H9 (cell line): ENCODE data around the gene TBATA. TPM values are rescaled to one million over a fixed set of nuclear protein-coding genes. Genes with fewer than 3 reads are reported as not detected.

Source experiments
- DNase-seq: peaks from one replicate; pipeline ENCODE4 v3.0.0-alpha.2; 2017
- H2AFZ ChIP-seq: one replicate; pipeline ENCODE4 v1.6.1; 2013; ENCODE audit warnings: mild to moderate bottlenecking, low read length, control low read depth, moderate library complexity
- H2AK5ac ChIP-seq: 2 replicates; pipeline ENCODE4 v1.6.1; 2013; ENCODE audit warnings: low read length, control low read depth, mixed read lengths; ENCODE audit not compliant: insufficient read length
- H2BK120ac ChIP-seq: one replicate; pipeline ENCODE4 v1.6.1; 2013; ENCODE audit warnings: low read depth, mild to moderate bottlenecking, low read length, control low read depth, inconsistent platforms; ENCODE audit not compliant: poor library complexity, severe bottlenecking
- H2BK12ac ChIP-seq: 2 replicates; pipeline ENCODE4 v1.6.1; 2013; ENCODE audit warnings: low read length, control low read depth, mixed read lengths, low read depth; ENCODE audit not compliant: insufficient read length
- H2BK15ac ChIP-seq: 2 replicates; pipeline ENCODE4 v1.6.1; 2013; ENCODE audit warnings: low read depth, low read length, control low read depth
- H2BK20ac ChIP-seq: one replicate; pipeline ENCODE4 v1.6.1; 2013; ENCODE audit warnings: low read depth, mild to moderate bottlenecking, low read length, control low read depth, inconsistent platforms; ENCODE audit not compliant: poor library complexity, severe bottlenecking
- H2BK5ac ChIP-seq: 2 replicates; pipeline ENCODE4 v1.6.1; 2013; ENCODE audit warnings: low read length, control low read depth, mixed read lengths; ENCODE audit not compliant: insufficient read length
- H3K14ac ChIP-seq: 2 replicates; pipeline ENCODE4 v1.6.1; 2013; ENCODE audit warnings: low read length, control low read depth; ENCODE audit not compliant: insufficient read depth
- H3K18ac ChIP-seq: 2 replicates; pipeline ENCODE4 v1.6.1; 2013; ENCODE audit warnings: low read depth, mild to moderate bottlenecking, mixed read lengths, low read length, control low read depth; ENCODE audit not compliant: insufficient read length
- H3K23ac ChIP-seq: 2 replicates; pipeline ENCODE4 v1.6.1; 2013; ENCODE audit warnings: low read length, control low read depth, mixed read lengths, low read depth; ENCODE audit not compliant: insufficient read length
- H3K23me2 ChIP-seq: 2 replicates; pipeline ENCODE4 v1.6.1; 2013; ENCODE audit warnings: low read depth, mild to moderate bottlenecking, mixed read lengths, low read length, control low read depth; ENCODE audit not compliant: insufficient read length, poor library complexity, severe bottlenecking
- H3K27ac ChIP-seq: 2 replicates; pipeline ENCODE4 v1.5.1; 2013; ENCODE audit warnings: low read length, control low read depth, mixed read lengths, low read depth; ENCODE audit not compliant: insufficient read length
- H3K27me3 ChIP-seq: 2 replicates; pipeline ENCODE4 v1.6.1; 2013; ENCODE audit warnings: low read length, control low read depth, inconsistent platforms; ENCODE audit not compliant: insufficient read depth
- H3K4ac ChIP-seq: 2 replicates; pipeline ENCODE4 v1.6.1; 2013; ENCODE audit warnings: low read depth, mild to moderate bottlenecking, control low read depth, inconsistent platforms, low read length, moderate library complexity
- H3K4me1 ChIP-seq: 2 replicates; pipeline ENCODE4 v1.6.1; 2013; ENCODE audit warnings: low read length, control low read depth, inconsistent platforms; ENCODE audit not compliant: insufficient read depth
- H3K4me2 ChIP-seq: 2 replicates; pipeline ENCODE4 v1.6.1; 2013; ENCODE audit warnings: low read length, control low read depth, mixed read lengths; ENCODE audit not compliant: insufficient read length, insufficient read depth
- H3K56ac ChIP-seq: 2 replicates; pipeline ENCODE4 v1.6.1; 2013; ENCODE audit warnings: low read depth, mild to moderate bottlenecking, mixed read lengths, low read length, control low read depth; ENCODE audit not compliant: insufficient read length
- H3K79me1 ChIP-seq: 2 replicates; pipeline ENCODE4 v1.6.1; 2013; ENCODE audit warnings: low read depth, mild to moderate bottlenecking, moderate library complexity, low read length, control low read depth, inconsistent platforms; ENCODE audit not compliant: insufficient read depth, poor library complexity, severe bottlenecking
- H3K79me2 ChIP-seq: 2 replicates; pipeline ENCODE4 v1.6.1; 2013; ENCODE audit warnings: low read length, control low read depth, inconsistent platforms; ENCODE audit not compliant: insufficient read depth
- H3K9ac ChIP-seq: 2 replicates; pipeline ENCODE4 v1.6.1; 2013; ENCODE audit warnings: low read length, control low read depth, mixed read lengths; ENCODE audit not compliant: insufficient read length; ENCODE audit errors: extremely low read depth
- H3K9me3 ChIP-seq: one replicate; pipeline ENCODE4 v1.6.1; 2013; ENCODE audit warnings: low read depth, low read length, inconsistent platforms; ENCODE audit not compliant: control insufficient read depth
- H3T11ph ChIP-seq: one replicate; pipeline ENCODE4 v1.6.1; 2013; ENCODE audit warnings: mild to moderate bottlenecking, low read length, control low read depth, inconsistent platforms
- H4K20me1 ChIP-seq: one replicate; pipeline ENCODE4 v1.6.1; 2013; ENCODE audit not compliant: control insufficient read depth, insufficient read length, insufficient read depth
- H4K5ac ChIP-seq: 2 replicates; pipeline ENCODE4 v1.6.1; 2013; ENCODE audit warnings: low read depth, mild to moderate bottlenecking, mixed read lengths, low read length, control low read depth; ENCODE audit not compliant: insufficient read length
- H4K8ac ChIP-seq: replicated peaks from 2 replicates; pipeline ENCODE4 v1.6.1; 2013; ENCODE audit warnings: low read length, control low read depth, mixed read lengths, low read depth; ENCODE audit not compliant: insufficient read length
- H4K91ac ChIP-seq: 2 replicates; pipeline ENCODE4 v1.6.1; 2013; ENCODE audit warnings: low read depth, mild to moderate bottlenecking, moderate library complexity, mixed read lengths, low read length, control low read depth; ENCODE audit not compliant: insufficient read length
- H3K27ac Mint-ChIP-seq, 3 experiments: 2 replicates in 2 of 3; 3 replicates in 1 of 3; pipeline ENCODE4 v1.8.0; 2020 to 2021; ENCODE audit warnings: mixed read lengths in 3 of 3, mild to moderate bottlenecking in 1 of 3, moderate library complexity in 1 of 3
- H3K27me3 Mint-ChIP-seq: 2 replicates; pipeline ENCODE4 v1.8.0; 2021; ENCODE audit warnings: low read depth, mild to moderate bottlenecking, moderate library complexity, mixed read lengths
- H3K36me3 Mint-ChIP-seq, 3 experiments: 2 replicates in 2 of 3; 3 replicates in 1 of 3; pipeline ENCODE4 v1.8.0; 2020 to 2021; ENCODE audit warnings: low read depth in 3 of 3, mixed read lengths in 3 of 3; ENCODE audit not compliant: insufficient read depth in 1 of 3
- H3K4me1 Mint-ChIP-seq, 2 experiments: 2 replicates each; pipeline ENCODE4 v1.8.0; 2020; ENCODE audit warnings: mixed read lengths in 2 of 2
- H3K4me3 Mint-ChIP-seq, 2 experiments: 2 replicates in 1 of 2; 3 replicates in 1 of 2; pipeline ENCODE4 v1.8.0; 2020 to 2021; ENCODE audit warnings: mild to moderate bottlenecking in 2 of 2, mixed read lengths in 2 of 2, moderate library complexity in 1 of 2
- H3K9me3 Mint-ChIP-seq, 2 experiments: 2 replicates in 1 of 2; 3 replicates in 1 of 2; pipeline ENCODE4 v1.8.0; 2020; ENCODE audit warnings: mild to moderate bottlenecking in 2 of 2, mixed read lengths in 2 of 2, moderate library complexity in 1 of 2
- whole genome bisulfite sequencing: extraction: QIAGEN DNeasy Blood & Tissue Kit; methylation state at CpG from one replicate; pipeline ENCODE4 v1.1.7; 2013; ENCODE audit warnings: missing lambda C conversion rate, low lambda C conversion rate, mixed read lengths; ENCODE audit not compliant: insufficient read length; ENCODE audit errors: extremely low coverage; 5-methylcytosine and 5-hydroxymethylcytosine counted together
- total RNA-seq: library from RNA; stranded (reverse); gene quantifications from 2 replicates; pipeline ENCODE4 v1.2.1, GENCODE V29; 2021
- TF ChIP-seq, protein P1 (sequence below): fragments of 200-600 bp; sonication (generic); conservative IDR thresholded peaks from 3 replicates; pipeline ENCODE4 v1.8.0; 2021; ENCODE audit warnings: antibody characterized with exemption, mild to moderate bottlenecking

TBATA gene
- total RNA-seq, 1 experiment from 2014 or later: not detected

DNA sequence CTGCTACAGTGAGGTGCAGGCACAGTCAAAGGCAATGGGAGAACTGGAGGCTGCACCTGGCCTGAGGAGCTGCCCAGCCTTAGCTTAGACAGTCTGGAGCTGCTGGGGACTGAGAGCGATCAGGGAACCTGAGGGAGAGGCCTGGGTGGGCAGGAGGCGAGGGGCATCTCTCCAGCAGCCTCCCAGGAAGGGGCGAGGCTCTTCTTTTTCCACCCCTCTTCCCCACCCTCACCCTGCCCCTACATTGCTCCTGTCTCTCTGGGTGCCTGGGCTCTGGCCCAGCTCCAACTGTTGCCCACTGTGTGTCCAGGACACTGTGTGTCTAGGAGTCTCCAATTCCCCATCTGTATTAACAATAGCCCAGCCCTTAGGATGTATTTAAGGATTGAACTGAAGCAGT lies 36.9 kb downstream of the TBATA start:
- no peak overlapping the region for H2AK5ac ChIP-seq
- H3K27me3 ChIP-seq: no peaks in the 10 kb centered on the region
- H3K4me3 Mint-ChIP-seq: no peak overlapping the region
- 0 out of 7 replicates have a peak overlapping the region, but pooled peaks of 1 of the 3 experiments have one; percentile 12 for H3K27ac Mint-ChIP-seq
- H3K4me1 Mint-ChIP-seq: peaks cover 4 to 10% of the 10 kb centered on the region in 2 experiments; a peak in 3 of 4 replicates
- no peak overlapping the region for H3T11ph ChIP-seq
- no peaks in the 10 kb centered on the region for H3K79me2 ChIP-seq
- H3K18ac ChIP-seq: no peak overlapping the region
- no peak overlapping the region for H4K8ac ChIP-seq
- no peak overlapping the region for H3K4me2 ChIP-seq
- no peak overlapping the region for H2BK120ac ChIP-seq
- H2BK15ac ChIP-seq: no peak overlapping the region
- no peaks in the 10 kb centered on the region for H3K9me3 ChIP-seq
- H3K4ac ChIP-seq: no peak overlapping the region
- H3K79me1 ChIP-seq: no peaks in the 10 kb centered on the region
- no peak overlapping the region for H3K56ac ChIP-seq
- H2AFZ ChIP-seq: no peak overlapping the region
- no peak overlapping the region for H4K5ac ChIP-seq
- H2BK20ac ChIP-seq: no peak overlapping the region
- H3K9ac ChIP-seq: no peak overlapping the region
- no peaks in the 10 kb centered on the region for H3K27me3 Mint-ChIP-seq
- no peak overlapping the region for H2BK12ac ChIP-seq
- no peak overlapping the region for H3K27ac ChIP-seq
- H3K14ac ChIP-seq: no peak overlapping the region
- H3K4me1 ChIP-seq: no peaks in the 10 kb centered on the region; the same call in 1 of the 2 replicates
- TF ChIP-seq, protein P1, sequence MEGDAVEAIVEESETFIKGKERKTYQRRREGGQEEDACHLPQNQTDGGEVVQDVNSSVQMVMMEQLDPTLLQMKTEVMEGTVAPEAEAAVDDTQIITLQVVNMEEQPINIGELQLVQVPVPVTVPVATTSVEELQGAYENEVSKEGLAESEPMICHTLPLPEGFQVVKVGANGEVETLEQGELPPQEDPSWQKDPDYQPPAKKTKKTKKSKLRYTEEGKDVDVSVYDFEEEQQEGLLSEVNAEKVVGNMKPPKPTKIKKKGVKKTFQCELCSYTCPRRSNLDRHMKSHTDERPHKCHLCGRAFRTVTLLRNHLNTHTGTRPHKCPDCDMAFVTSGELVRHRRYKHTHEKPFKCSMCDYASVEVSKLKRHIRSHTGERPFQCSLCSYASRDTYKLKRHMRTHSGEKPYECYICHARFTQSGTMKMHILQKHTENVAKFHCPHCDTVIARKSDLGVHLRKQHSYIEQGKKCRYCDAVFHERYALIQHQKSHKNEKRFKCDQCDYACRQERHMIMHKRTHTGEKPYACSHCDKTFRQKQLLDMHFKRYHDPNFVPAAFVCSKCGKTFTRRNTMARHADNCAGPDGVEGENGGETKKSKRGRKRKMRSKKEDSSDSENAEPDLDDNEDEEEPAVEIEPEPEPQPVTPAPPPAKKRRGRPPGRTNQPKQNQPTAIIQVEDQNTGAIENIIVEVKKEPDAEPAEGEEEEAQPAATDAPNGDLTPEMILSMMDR: no peak
- no peak overlapping the region for H2BK5ac ChIP-seq
- H3K9me3 Mint-ChIP-seq: no peaks in the 10 kb centered on the region
- H3K36me3 Mint-ChIP-seq: peaks cover 0 to 9% (median 0%) of the 10 kb centered on the region in 3 experiments; a peak in 3 of 7 replicates
- no peaks in the 10 kb centered on the region for H3K23me2 ChIP-seq
- H4K91ac ChIP-seq: no peak overlapping the region
- no peaks in the 10 kb centered on the region for H4K20me1 ChIP-seq
- WGBS: no CpG with 5 or more reads among the region's 3 CpGs
- no peak for DNase-seq
- no peak overlapping the region for H3K23ac ChIP-seq
